ENCODE measurements around the gene PRODH.
"Not testable (repeated sequence)": the region's sequence is repeated elsewhere in the genome, so short reads cannot be mapped to it uniquely, and the experiment has no call there.

The PRODH gene

GRCh38 chr22:18952022-18952421, 15.9 kb upstream of the PRODH start:
- DNase-seq: no peak

- no peak for DNase-seq
Measured at GRCh38 chr22:18950141-18950540, 14.0 kb upstream of the PRODH start.

DNA sequence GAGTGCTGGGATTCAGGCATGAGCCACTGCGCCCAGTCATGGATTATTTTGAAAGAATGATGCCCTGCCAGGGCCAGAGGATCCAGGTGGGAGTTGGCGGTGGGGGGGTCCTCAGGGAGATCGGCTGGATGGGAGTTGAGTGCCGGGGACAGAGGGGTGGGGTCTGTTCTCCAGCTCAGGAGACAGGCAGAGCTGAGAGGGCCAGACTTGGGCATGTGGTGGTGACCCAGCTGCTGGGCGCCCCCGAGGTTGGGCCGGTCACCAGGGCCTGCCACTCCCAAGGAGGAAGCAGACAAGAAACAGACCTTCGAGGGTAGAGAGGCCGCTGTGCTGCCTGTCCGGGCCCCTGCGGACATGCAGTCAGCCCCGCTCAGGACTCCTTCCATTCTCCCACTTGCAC, 11.8 kb upstream of the PRODH start:
- no peak for DNase-seq

GRCh38 chr22:18947105-18947504, 11.0 kb upstream of the PRODH start:
- not testable (repeated sequence) for DNase-seq

DNA sequence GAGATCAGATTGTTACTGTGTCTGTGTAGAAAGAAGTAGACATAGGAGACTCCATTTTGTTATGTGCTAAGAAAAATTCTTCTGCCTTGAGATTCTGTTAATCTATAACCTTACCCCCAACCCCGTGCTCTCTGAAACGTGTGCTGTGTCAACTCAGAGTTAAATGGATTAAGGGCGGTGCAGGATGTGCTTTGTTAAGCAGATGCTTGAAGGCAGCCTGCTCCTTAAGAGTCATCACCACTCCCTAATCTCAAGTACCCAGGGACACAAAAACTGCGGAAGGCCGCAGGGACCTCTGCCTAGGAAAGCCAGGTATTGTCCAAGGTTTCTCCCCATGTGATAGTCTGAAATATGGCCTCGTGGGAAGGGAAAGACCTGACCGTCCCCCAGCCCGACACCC, 2.6 kb upstream of the PRODH start:
- not testable (repeated sequence) for DNase-seq

DNA sequence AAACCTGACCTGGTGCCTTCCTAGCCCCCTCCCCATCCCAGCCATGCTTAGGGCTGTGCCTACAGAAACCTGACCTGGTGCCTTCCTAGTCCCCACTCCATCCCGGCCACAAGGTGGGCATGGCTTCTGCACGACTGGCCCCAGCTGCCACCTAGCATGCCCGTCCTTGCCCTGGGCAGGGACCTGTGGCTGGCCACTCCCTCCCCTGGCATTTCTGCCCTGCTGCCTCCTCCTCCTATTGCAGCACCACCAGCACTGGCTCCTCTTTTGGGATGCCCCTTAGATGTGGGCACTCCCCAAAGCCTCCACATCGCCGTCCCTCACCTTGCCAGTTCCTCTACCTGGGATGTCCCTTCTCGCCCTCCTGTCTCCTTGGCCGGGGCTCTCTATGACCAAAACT, 1.4 kb downstream of the PRODH start:
- not testable (repeated sequence) for DNase-seq

GRCh38 chr22:18933914-18934313, 2.2 kb downstream of the PRODH start:
- no peak for DNase-seq

- no peak for DNase-seq
Measured at GRCh38 chr22:18931905-18932652, 4.0 kb downstream of the PRODH start.

- no peak for DNase-seq
Measured at GRCh38 chr22:18929459-18929858, 6.6 kb downstream of the PRODH start.

- DNase-seq: no peak
Measured at GRCh38 chr22:18927573-18927972, 8.5 kb downstream of the PRODH start.

- DNase-seq: no peak
Measured at GRCh38 chr22:18927020-18927419, 9.1 kb downstream of the PRODH start.

DNA sequence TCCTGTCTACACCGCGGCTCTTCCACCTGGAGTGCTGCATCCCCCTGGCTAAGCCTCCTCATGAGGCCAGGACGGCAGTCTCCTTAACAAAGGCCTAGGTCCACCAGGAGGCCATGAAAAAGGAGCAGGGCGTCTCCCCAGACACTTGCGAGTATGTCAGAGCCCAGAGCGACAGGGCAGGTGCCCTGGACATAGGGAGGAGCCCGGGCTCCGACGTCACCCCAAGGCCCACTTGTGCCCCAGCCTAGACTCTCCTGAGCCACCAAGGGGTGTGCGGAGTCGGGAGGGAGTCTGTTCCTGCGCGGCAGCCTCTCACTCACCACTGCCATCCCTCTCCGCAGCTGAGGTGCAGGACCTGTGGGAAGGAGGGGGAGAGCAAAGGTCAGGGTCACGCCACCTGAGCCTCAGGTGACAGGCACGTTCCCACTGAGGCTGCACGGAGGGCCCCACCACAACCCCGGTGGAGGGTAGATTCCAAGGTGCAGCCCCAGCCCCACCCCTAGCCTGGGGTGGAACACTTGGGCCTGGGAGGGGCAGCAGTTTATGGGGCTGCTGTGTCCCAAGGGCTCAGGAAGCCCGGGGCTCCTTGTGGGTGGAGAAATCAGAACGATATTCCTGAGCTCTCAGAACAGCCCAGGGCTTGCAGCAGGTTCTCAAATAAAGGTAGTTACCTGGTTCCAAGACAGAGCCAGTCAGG, 10.6 kb downstream of the PRODH start:
- no peak for DNase-seq

DNA sequence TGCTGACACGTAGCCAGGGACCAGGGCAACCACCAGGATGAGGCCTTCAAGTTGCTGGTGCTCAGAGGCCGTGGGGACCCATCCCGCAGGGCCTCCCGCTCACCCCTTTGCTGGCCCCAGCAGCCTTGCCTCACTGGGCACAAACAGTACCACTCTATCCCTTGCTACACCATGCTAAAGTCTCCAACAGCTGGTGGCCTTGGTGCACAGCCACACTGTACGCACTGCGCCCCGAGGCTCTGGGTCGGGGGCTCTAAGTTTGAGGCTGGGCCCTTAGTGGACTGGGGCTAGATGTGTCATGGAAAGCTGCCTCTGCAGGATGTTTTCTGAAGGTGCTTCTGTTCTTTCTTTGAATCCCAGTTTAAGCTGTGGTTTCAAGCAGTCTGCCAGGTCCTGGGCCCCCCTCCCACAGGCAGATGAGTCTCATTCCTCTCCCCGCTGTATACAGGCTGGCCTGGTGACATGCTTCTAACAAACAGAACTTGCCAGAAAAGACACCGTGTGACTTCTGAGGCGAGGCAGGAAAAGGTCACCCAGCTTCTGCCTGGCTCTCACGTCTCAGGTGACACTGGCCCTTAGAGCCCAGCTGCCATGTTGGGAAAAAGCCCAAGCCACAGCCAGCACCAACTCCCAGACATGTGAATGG, 15.7 kb downstream of the PRODH start:
- not testable (repeated sequence) for DNase-seq

DNA sequence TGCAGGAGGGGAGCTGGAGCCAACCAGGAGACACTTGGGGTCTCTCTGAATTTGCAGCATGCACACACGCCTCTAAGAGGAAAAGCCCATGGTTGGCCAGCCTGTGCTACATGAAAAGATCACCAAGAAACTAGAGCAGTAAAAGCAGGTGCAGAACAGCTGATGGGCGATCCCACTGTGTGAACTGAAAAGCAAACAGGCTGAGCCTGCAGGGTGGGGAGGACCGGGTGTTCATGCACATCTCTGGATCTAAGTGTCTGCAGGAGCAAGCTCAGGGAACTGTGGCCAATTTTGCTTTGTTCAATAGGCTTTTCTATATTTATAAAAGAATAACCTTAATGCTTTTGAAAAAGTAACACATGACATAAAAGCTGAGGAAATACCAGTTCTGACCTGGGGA, 18.3 kb downstream of the PRODH start:
- not testable (repeated sequence) for DNase-seq

- not testable (repeated sequence) for DNase-seq
Measured at GRCh38 chr22:18915550-18915949, 20.5 kb downstream of the PRODH start.

- DNase-seq: not testable (repeated sequence)
Measured at GRCh38 chr22:18914558-18914957, 21.5 kb downstream of the PRODH start.

DNA sequence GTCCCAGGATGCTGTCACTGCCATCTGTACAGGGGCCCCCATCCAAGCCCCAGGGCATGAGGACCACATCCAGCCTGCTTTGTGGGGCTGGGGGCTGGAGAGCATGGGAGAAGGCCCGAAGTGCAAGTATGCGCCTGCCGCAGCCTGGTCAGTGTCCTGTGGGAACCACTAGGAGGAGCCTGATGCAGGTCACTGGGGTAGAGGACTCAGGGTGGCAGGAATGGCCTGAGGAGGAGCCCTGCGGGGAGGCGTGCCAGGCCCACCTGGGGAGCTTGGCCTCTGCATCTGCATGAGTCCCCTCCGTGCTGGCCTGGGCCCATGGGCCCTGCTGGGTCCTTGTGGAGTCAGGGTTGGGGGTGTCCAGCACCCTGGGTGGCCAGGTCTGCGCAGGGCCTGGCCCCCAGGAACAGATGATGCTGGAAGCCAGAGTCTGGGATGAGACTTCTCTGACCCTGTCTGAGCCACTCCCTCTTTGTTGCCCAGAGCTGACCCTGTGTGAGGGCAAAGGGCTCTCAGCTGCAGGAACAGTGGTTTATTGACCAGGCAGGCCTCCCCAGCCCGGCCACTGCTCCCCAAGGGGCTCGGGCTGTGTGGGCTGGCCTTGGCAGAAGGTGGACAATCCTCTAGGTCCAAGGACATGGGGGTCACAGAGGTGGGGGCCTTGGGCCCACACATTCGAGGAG, 23.7 kb downstream of the PRODH start:
- not testable (repeated sequence) for DNase-seq

DNA sequence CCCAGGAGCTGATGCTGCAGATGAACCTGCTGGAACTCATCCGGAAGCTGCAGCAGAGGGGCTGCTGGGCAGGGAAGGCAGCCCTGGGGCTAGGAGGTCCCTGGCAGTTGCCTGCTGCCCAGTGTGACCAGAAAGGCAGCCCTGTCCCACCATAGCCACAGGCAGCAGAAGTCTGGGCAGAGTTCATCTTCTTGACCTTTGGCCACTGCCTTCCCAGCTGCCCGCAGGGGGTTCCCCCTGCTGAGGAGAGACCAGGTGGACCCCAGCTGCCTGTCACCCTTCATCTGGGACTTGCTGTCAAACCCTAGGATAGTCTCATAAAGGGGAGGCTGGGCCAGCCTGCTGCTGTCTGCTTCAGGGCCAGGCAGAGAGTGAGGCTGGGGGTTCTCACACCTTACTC, 24.6 kb downstream of the PRODH start:
- not testable (repeated sequence) for DNase-seq

- no peak for DNase-seq
Measured at GRCh38 chr22:18909556-18909955, 26.5 kb downstream of the PRODH start.

- DNase-seq: no peak
Measured at GRCh38 chr22:18906896-18907295, 29.2 kb downstream of the PRODH start.

- DNase-seq: not testable (repeated sequence)
Measured at GRCh38 chr22:18906410-18906745, 29.7 kb downstream of the PRODH start.

GRCh38 chr22:18905540-18906409, 30.3 kb downstream of the PRODH start, which contains the start of gene DGCR6:
Gene DGCR6 (plus strand): TSS chr22:18906320. CDS start chr22:18906375, 55 bp downstream.
- no peak for DNase-seq

Data from CD4-positive, alpha-beta T cell treated with Interleukin-10 for 1 hour (primary cell).